HepG2 (cell line): Measurements from ENCODE around the gene MAP3K14. TPM values are rescaled to one million over a fixed set of nuclear protein-coding genes. Genes with fewer than 3 reads are reported as not detected.

Source experiments
- ATAC-seq: fragments of 200-7000 bp; cut with Tn5 transposase; 3 replicates; pipeline ENCODE4 v1.9.1; 2020; ENCODE audit warnings: mild to moderate bottlenecking, moderate library complexity
- BruUV-seq: library from RNA; stranded (reverse); fragments of 400-500 nt; replicated peaks from 2 replicates; lab custom pipeline; 2021; lab: Mats Ljungman, UMichigan
- CTCF ChIA-PET: fragments of 300-600 bp; formaldehyde crosslinking; extraction: SDS; loops from one replicate; lab custom pipeline; 2021; ENCODE audit warnings: low total read pairs, inconsistent platforms, low intra/inter-chr PET ratio; lab: Yijun Ruan, JAX
- POLR2A ChIA-PET: fragments of 350-600 bp; sonication (Branson Sonifier 250); formaldehyde crosslinking; loops from one replicate; lab custom pipeline; 2020; ENCODE audit warnings: antibody characterized with exemption, inconsistent platforms; lab: Yijun Ruan, JAX
- DNase-seq: peaks from one replicate; pipeline ENCODE4 v3.0.0-alpha.2; 2015; ENCODE audit warnings: low spot score
- FAIRE-seq: peaks from 3 replicates; lab custom pipeline; 2011; peaks lifted over from hg19 to GRCh38; lab: Jason Lieb, UNC
- H2AFZ ChIP-seq: one replicate; pipeline ENCODE4 v1.6.1; 2011; ENCODE audit warnings: low read length, inconsistent platforms
- H3K27ac ChIP-seq: fragments of 300-600 bp; 3 replicates; pipeline ENCODE4 v1.8.0; 2011; ENCODE audit warnings: mixed run types, mild to moderate bottlenecking, mixed read lengths, low read length, inconsistent platforms; ENCODE audit not compliant: insufficient read depth; ENCODE audit errors: extremely low read length
- H3K27me3 ChIP-seq, 2 experiments: fragments of 200-600 bp in 1 of 2; 2 replicates in 1 of 2; 3 replicates in 1 of 2; pipeline versions ENCODE4 v1.6.0 to v1.8.0; 2011; ENCODE audit warnings: low read length in 2 of 2, mild to moderate bottlenecking in 2 of 2, moderate library complexity in 2 of 2, inconsistent platforms in 1 of 2; ENCODE audit not compliant: insufficient read depth in 2 of 2, control insufficient read depth in 1 of 2
- H3K36me3 ChIP-seq, 2 experiments: fragments of 200-600 bp in 1 of 2; replicated peaks in 1 of 2; 2 replicates in 1 of 2; 3 replicates in 1 of 2; pipeline versions ENCODE4 v1.5.1 to v1.8.0; 2011; ENCODE audit warnings: low read length in 2 of 2, inconsistent platforms in 1 of 2; ENCODE audit not compliant: insufficient read depth in 2 of 2, control insufficient read depth in 1 of 2
- H3K4me1 ChIP-seq: 2 replicates; pipeline ENCODE4 v1.5.1; 2012; ENCODE audit warnings: low read length, inconsistent platforms; ENCODE audit not compliant: insufficient read depth
- H3K4me2 ChIP-seq: 2 replicates; pipeline ENCODE4 v1.6.0; 2011; ENCODE audit warnings: low read depth, low read length, inconsistent platforms
- H3K4me3 ChIP-seq, 3 experiments: fragments of 200-600 bp in 1 of 3; sonication (generic), shearing (Covaris generic) in 1 of 3; replicated peaks in 1 of 3; 2 replicates each; pipeline ENCODE4 v1.5.1; 2011 to 2016; ENCODE audit warnings: low read length in 3 of 3, inconsistent platforms in 2 of 3, low read depth in 2 of 3, mild to moderate bottlenecking in 2 of 3, control low read depth in 1 of 3, mixed read lengths in 1 of 3; ENCODE audit not compliant: insufficient read depth in 1 of 3
- H3K79me2 ChIP-seq: one replicate; pipeline ENCODE4 v1.6.1; 2011; ENCODE audit warnings: low read length, inconsistent platforms; ENCODE audit not compliant: insufficient read depth
- H3K9ac ChIP-seq: 2 replicates; pipeline ENCODE4 v1.6.0; 2011; ENCODE audit warnings: mild to moderate bottlenecking, low read depth, low read length, inconsistent platforms; ENCODE audit not compliant: insufficient read depth
- H3K9me3 ChIP-seq: 2 replicates; pipeline ENCODE4 v1.5.1; 2012; ENCODE audit warnings: mild to moderate bottlenecking, low read length
- H4K20me1 ChIP-seq: 2 replicates; pipeline ENCODE4 v1.6.0; 2011; ENCODE audit warnings: inconsistent platforms, mild to moderate bottlenecking, low read length, moderate library complexity; ENCODE audit not compliant: insufficient read depth
- ARID3A ChIP-seq: IDR thresholded peaks from 2 replicates; pipeline ENCODE4 v1.6.1; 2012; ENCODE audit warnings: low read depth, low read length, improper control_type of control experiment
- CHCHD3 ChIP-seq: sonication (generic); formaldehyde crosslinking; IDR thresholded peaks from 2 replicates; pipeline ENCODE4 v1.8.0; 2022; ENCODE audit warnings: mild to moderate bottlenecking, missing genetic modification reagents, moderate library complexity
- DZIP1 ChIP-seq: sonication (generic); formaldehyde crosslinking; IDR thresholded peaks from 2 replicates; pipeline ENCODE4 v1.5.0; 2020; ENCODE audit warnings: mild to moderate bottlenecking, missing genetic modification reagents
- PAXIP1 ChIP-seq: sonication (generic); formaldehyde crosslinking; conservative IDR thresholded peaks from 2 replicates; pipeline ENCODE4 v1.4.0; 2020; ENCODE audit warnings: mild to moderate bottlenecking, missing genetic modification reagents, moderate library complexity
- PITX1 ChIP-seq: sonication (generic); formaldehyde crosslinking; IDR thresholded peaks from 2 replicates; pipeline ENCODE4 v1.5.1; 2020; ENCODE audit warnings: mild to moderate bottlenecking, missing genetic modification reagents
- ZC3H13 ChIP-seq: sonication (generic); formaldehyde crosslinking; IDR thresholded peaks from 2 replicates; pipeline ENCODE4 v1.8.1; 2023; ENCODE audit warnings: mild to moderate bottlenecking, missing genetic modification reagents, moderate library complexity
- ZFAT ChIP-seq: sonication (generic); formaldehyde crosslinking; conservative IDR thresholded peaks from 2 replicates; pipeline ENCODE4 v1.8.1; 2023; ENCODE audit warnings: missing genetic modification reagents, inconsistent platforms
- ZNF687 ChIP-seq: sonication (generic); formaldehyde crosslinking; IDR thresholded peaks from 2 replicates; pipeline ENCODE4 v1.5.1; 2020; ENCODE audit warnings: mild to moderate bottlenecking, missing genetic modification reagents, moderate library complexity
- ZNF709 ChIP-seq: sonication (generic); formaldehyde crosslinking; IDR thresholded peaks from 2 replicates; pipeline ENCODE4 v1.5.0; 2020; ENCODE audit warnings: mild to moderate bottlenecking, missing genetic modification reagents
- WGBS: methylation state at CpG from one replicate; pipeline ENCODE4 v1.1.6; 2017; ENCODE audit warnings: low lambda C conversion rate; 5-methylcytosine and 5-hydroxymethylcytosine counted together
- in situ Hi-C: cut with HindIII; loops from 2 replicates; pipeline ENCODE4 v1.10.0; 2017; ENCODE audit warnings: low pct_unique_long_range_greater_than_20kb; ENCODE audit not compliant: extremely low pct_ligation_motif_present
- intact Hi-C: fragments of 100-400 bp; cut with micrococcal nuclease; formaldehyde crosslinking; loops from one replicate; pipeline ENCODE4 v1.10.0; 2022; ENCODE audit not compliant: unreplicated experiment
- polyA plus RNA-seq, 8 experiments: library from polyadenylated mRNA; depleted of rRNA in 3 of 8; stranded (reverse) in 7 of 8; unstranded in 1 of 8; fragments of >200 nt; fragmentation: Illumina TruSeq in 4 of 8; extraction: Trizol in 4 of 8; gene quantifications; 2 replicates each; pipeline versions ENCODE4 v1.2.1 to v1.2.3, GENCODE V29; 2011 to 2016; ENCODE audit warnings: low read depth in 4 of 8, missing spikeins in 1 of 8, mixed read lengths in 1 of 8; ENCODE audit not compliant: insufficient read depth in 1 of 8
- total RNA-seq, 5 experiments: library from RNA; depleted of rRNA; stranded (reverse); fragments of >200 nt; fragmentation: Illumina TruSeq; extraction: Trizol; gene quantifications; 2 replicates each; pipeline ENCODE4 v1.2.3, GENCODE V29; 2016; ENCODE audit warnings: low read depth in 1 of 5

The MAP3K14 gene
- total and polyA plus RNA-seq, 2 of the 13 experiments (the other 11 are each of a cell fraction or from before 2014, with no cell fraction given), result 2.6 TPM

GRCh38 chr17:45270828-45271418 lies 45.9 kb downstream of the MAP3K14 start (continued):
- TF ChIP-seq ZNF687 (peak; percentile 40; the same call in 1 of the 2 replicates), DZIP1 (0 out of 2 replicates have a peak, but pooled peaks have one; percentile 13)

- Histone ChIP-seq H3K4me2 (no peak overlapping the region), H3K4me3 (no peak overlapping the region), H3K27me3 (no peaks in the 10 kb centered on the region), H3K79me2 (no peaks in the 10 kb centered on the region), H3K9me3 (no peaks in the 10 kb centered on the region), H3K4me1 (0 out of 2 replicates have a peak, but pooled peaks cover 9% of the 10 kb centered on the region), H3K9ac (no peak overlapping the region), H2AFZ (no peak overlapping the region), H3K27ac (no peak overlapping the region), H4K20me1 (no peaks in the 10 kb centered on the region), H3K36me3 (peaks cover 28 to 57% of the 10 kb centered on the region in 2 experiments; a peak in 4 of 5 replicates)
- FAIRE-seq (no peak), ATAC-seq (no peak), DNase-seq (no peak)
- intact Hi-C loops (no loop called here), in situ Hi-C loops (no loop called here)
- BruUV-seq, result no TSS peak
- POLR2A ChIA-PET, result no interaction called here
- CTCF ChIA-PET, result no interaction called here
- WGBS, result 96% methylated on average over 7 of the region's 7 CpGs
- no peak for TF ChIP-seq ARID3A
- TF ChIP-seq PITX1, result no peak
- TF ChIP-seq ZFAT (CRISPR knock-in tag), result no peak
- no peak for TF ChIP-seq CHCHD3
- no peak for TF ChIP-seq ZNF709 (CRISPR knock-in tag)
- TF ChIP-seq PAXIP1, result no peak
- TF ChIP-seq ZC3H13 (CRISPR knock-in tag), result no peak
Measured at GRCh38 chr17:45269912-45270311, 46.9 kb downstream of the MAP3K14 start.
